ENCODE results near the gene RPL13. TPM values are rescaled to one million over a fixed set of nuclear protein-coding genes. Genes with fewer than 3 reads are reported as not detected.

Gene RPL13
- total RNA-seq, 1 donor from 2014 or later = 4,854 TPM

- DNase-seq (ENCODE audit: extremely low read depth, low read depth, low spot score) = no peak
Observed at GRCh38 chr16:89595330-89596060, 35.0 kb downstream of the RPL13 start.

DNA sequence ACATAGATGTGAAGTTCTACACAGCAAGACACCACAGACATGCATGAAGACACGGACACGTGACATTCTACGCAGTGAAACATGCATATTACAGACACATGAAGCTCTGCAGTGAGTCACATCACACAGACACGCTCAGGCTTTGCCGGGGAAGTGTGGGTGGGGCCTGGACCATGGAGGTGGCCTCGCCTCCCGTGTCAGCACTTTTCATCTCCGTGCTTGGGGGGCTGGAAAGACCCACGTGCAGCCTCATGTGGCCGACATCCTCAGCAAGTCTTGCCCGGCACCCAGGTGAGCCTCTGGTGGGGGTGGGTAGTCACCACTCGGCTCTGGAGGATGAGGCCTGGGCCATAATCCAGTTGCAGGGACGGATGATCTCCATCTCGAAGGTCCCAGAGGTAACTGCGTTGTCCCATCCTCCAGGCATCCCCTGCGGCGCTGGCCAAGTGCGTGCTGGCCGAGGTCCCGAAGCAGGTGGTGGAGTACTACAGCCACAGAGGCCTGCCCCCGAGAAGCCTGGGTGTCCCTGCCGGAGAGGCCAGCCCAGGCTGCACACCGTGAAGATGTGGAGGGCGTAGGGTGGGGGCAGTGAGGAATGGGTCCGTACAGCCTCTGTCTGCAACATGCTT, 35.7 kb downstream of the RPL13 start:
- no peak for DNase-seq (ENCODE audit: extremely low read depth, low read depth, low spot score)

DNA sequence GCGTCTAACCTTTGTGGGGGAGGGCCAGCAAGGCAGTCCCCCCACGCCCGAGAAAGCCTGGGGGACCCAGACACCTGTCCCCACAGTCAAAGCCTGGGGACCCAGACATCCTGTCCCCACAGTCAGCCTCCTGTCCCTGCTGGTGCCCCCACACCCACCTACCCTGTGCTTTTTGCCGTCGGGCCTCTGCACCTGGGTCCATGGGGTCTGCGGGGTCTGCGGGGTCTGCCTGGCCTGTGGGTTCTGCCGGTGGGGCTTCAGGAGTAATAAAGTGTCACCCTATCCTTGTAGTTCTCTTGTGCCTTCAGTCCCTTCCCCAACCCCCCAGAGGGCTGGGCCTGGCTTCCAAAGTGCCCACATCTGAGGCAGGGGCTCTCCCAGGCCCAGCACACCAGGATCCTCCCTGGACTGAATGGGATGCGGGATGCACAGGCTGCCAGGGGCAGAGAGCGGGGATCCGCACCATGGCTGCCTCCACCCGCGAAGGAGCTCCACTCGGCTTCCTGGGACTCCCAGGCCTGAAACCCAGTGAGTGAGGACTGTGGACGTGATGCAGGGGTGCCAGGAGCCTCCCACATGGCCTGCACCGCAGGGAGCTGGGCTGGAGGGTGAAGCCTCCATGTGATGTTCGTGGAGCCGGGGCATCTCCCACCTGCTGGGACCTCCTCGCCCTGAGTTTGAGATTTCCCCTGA, 36.6 kb downstream of the RPL13 start:
- DNase-seq (ENCODE audit: extremely low read depth, low read depth, low spot score) = no peak

GRCh38 chr16:89598199-89598598, 37.7 kb downstream of the RPL13 start:
- no peak for DNase-seq (ENCODE audit: extremely low read depth, low read depth, low spot score)

GRCh38 chr16:89599451-89599858, 39.0 kb downstream of the RPL13 start:
- DNase-seq (ENCODE audit: extremely low read depth, low read depth, low spot score) = no peak

DNA sequence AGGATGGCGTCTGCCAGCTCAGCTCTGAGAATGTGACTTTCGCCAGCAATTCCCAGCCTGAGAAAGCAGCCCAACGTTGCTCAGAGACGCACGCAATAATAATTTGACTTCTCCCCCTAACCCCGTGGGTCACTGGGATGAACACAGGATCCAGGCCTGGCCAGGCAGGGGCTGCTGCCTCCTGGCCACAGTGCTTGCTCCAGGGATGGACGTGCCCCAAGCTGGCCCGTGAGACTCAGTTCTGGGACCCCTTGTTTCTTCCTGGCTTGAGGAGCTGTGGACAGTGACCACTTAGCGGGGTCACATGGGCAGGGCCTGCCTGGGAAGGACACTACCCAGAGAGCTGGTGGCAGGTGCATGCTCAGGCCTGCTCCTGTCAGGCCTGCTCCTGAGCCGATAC, 39.4 kb downstream of the RPL13 start:
- DNase-seq (ENCODE audit: extremely low read depth, low read depth, low spot score) = no peak

DNA sequence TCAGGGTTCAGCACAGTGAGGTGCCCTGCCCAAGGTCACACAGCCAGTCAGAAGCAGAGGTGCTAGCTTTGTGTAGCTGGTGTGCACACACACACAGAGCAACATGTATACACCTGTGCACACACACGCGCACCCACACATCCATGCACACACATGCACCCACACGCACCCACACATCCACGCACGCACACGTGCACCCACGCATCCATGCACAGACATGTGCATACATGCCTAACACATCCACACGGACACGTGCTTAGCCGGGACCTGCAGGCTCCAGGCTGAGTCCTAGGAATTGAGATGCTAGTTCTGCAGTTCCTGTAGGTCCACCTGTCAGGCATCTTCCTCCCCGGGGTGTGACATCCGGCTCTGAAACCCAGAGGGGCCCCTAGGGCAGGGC, 39.9 kb downstream of the RPL13 start:
- DNase-seq (ENCODE audit: extremely low read depth, low read depth, low spot score) = no peak

GRCh38 chr16:89600956-89601355, 40.5 kb downstream of the RPL13 start:
- no peak for DNase-seq (ENCODE audit: extremely low read depth, low read depth, low spot score)

DNA sequence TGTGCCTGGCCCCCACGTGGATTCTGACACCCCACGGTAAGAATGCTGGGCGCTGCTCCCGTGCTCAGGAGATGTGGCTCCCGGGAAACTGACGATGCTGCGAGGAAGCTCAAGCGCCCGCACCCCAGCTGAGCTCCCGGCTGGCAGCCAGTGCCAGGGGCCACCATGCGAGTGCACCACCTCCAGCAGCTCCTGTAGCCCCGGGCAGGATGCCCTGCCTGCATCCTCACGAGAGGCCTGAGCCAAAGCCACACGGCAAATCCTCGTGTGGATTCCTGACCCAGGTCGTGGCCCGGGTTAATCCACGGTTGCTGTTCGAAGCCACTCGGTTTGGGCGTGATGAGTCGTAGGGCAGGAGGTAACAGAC, 41.4 kb downstream of the RPL13 start:
- no peak for DNase-seq (ENCODE audit: extremely low read depth, low read depth, low spot score)

GRCh38 chr16:89602273-89602951, 41.9 kb downstream of the RPL13 start:
- DNase-seq (ENCODE audit: extremely low read depth, low read depth, low spot score) = no peak

- no peak for DNase-seq (ENCODE audit: extremely low read depth, low read depth, low spot score)
Observed at GRCh38 chr16:89602952-89603590, 42.6 kb downstream of the RPL13 start.

- no peak for DNase-seq (ENCODE audit: extremely low read depth, low read depth, low spot score)
Observed at GRCh38 chr16:89604764-89605163, 44.3 kb downstream of the RPL13 start.

DNA sequence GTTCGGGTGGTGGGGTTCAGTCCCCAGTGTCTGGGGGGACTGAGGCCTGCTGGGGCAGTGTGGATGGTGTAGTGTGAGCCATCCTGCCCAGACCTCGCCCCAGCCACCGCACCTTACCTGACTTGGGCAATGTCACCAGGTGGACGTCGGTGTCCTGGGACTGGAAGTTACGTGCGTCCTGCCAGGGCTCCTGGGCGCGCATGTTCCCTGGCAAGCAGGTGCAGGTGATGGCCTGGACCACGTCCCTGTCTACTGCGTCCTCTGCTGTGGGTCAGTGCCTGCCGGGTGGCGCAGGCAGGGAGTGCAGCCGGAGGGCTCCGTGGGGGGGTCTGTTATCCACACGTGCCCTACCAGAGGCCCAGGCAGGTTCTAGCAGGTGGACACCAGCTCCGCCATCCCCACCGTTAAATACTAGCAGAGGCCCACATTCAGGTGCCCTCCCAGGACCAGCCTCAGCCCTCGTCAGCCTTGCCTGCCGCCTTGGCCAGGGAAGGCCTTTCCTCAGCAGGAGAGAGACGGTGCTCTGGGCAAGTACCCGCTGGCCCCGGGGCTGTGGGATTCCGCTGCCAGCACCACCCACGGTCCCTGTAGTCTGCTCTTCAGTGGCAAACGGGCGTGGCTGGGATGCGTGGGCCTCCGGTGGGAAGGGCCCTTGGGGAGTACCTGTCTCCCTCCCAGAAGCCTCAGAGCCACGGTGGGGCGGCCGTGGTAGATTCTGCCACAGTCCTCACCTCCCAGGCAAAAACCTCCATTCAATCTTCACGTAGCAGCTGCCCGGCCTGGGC, 44.9 kb downstream of the RPL13 start:
- no peak for DNase-seq (ENCODE audit: extremely low read depth, low read depth, low spot score)

DNA sequence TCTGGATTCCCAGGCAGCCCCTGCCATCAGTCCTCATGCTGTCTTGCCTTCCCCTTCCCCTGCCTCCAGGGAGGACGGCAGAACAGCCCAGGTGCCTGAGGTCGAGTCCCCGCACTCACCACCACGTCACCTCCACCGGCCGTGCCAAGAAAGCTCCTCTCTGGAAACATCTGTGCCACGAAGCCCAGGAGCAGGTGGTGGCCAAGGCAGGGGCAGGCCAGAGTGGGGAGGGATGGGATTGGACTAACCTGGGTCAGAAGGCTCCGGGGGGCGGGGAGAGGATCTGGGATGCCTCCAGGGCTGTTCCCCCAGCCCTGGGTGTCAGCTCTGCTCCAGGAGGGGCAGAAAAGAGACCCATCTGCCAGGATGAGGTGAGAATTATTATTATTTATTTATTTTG, 45.5 kb downstream of the RPL13 start:
- no peak for DNase-seq (ENCODE audit: extremely low read depth, low read depth, low spot score)

DNA sequence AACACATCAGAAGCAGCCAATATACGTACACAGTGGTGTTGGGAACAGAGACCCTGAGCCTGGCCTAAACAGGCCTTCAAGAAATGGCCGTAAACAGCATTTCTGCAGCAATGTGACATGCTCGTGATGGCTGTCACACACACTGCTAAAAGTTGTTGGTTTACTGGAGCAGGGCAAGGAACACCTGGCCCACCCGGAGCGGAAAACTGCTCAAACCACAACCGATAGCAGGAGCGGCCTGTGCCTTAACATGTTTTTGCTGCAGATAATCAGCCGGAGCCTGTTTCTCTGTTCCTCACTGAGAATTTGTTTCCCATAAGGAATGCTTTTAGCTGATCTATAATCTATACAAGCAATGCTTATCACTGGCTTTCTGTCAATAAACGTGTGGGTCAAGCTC, 47.0 kb downstream of the RPL13 start:
- no peak for DNase-seq (ENCODE audit: extremely low read depth, low read depth, low spot score)

GRCh38 chr16:89607937-89608740, 47.7 kb downstream of the RPL13 start:
- DNase-seq (ENCODE audit: extremely low read depth, low read depth, low spot score) = no peak

- DNase-seq (ENCODE audit: extremely low read depth, low read depth, low spot score) = no peak
Observed at GRCh38 chr16:89610108-89610453, 49.6 kb downstream of the RPL13 start.

DNA sequence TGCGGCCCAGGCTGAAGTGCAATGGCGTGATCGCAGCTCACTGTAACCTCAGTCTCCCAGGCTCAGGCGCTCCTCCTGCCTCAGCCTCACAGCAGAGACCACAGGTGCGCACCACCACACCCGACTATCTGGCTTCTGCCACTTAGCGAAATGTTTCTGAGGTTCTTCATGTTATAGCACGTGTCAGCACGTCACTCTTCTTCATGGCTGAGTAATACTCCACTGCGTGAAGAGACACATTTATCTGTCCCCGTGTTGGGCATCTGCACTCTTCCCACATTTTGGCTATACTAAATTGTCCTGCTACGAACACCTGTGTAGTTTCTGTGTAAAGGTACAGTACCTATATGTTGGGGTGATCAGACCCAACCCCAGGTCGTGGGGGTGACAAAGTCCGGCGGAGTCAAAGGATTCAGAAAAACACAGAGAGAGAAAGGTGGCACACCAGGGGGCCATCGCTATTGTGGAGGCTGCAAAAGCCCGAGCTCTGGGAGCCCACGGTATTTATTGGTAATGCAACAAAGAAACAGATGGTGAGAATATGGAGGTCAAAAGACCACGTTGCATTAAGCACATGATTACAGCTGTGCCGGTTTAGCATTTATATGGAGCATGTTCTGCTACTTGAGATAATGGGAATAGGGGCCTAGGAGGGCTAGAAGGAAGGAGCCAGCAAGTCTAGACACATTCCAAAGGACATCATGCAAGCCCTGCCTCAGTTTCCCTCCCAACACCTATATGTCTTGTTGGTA, 52.1 kb downstream of the RPL13 start:
- DNase-seq (ENCODE audit: extremely low read depth, low read depth, low spot score) = no peak

Measured in glomerular endothelial cell (primary cell).